Suppressor macrophage treated with lipopolysaccharide for 1 hour (primary cell): ENCODE results near the gene IGF2BP3.
A peak's percentile ranks its signal among the peaks of the same experiment; 100 is the strongest.
"Not testable (repeated sequence)": the region's sequence is repeated elsewhere in the genome, so short reads cannot be mapped to it uniquely, and the experiment has no call there.

Source experiments
- DNase-seq, 3 donors: peaks; one replicate each; pipeline ENCODE4 v3.0.0-alpha.2; 2020 to 2022

IGF2BP3 gene

GRCh38 chr7:23419160-23419559, 51.1 kb downstream of the IGF2BP3 start:
- no peak for DNase-seq

- peak; percentile 17 to 60 (median 58) for DNase-seq
Observed at GRCh38 chr7:23418046-23418445, 52.2 kb downstream of the IGF2BP3 start.

- no peak for DNase-seq
Observed at GRCh38 chr7:23415198-23415597, 55.1 kb downstream of the IGF2BP3 start.

- DNase-seq: peak; percentile 26 to 35 (median 28)
Observed at GRCh38 chr7:23410446-23411183, 59.7 kb downstream of the IGF2BP3 start.

GRCh38 chr7:23406564-23406963, 63.7 kb downstream of the IGF2BP3 start:
- not testable (repeated sequence) for DNase-seq

GRCh38 chr7:23405240-23405618, 65.1 kb downstream of the IGF2BP3 start:
- DNase-seq: no peak

GRCh38 chr7:23404546-23405239, 65.6 kb downstream of the IGF2BP3 start:
- DNase-seq: no peak

GRCh38 chr7:23403970-23404369, 66.3 kb downstream of the IGF2BP3 start:
- DNase-seq: no peak

GRCh38 chr7:23398090-23398489, 72.2 kb downstream of the IGF2BP3 start:
- DNase-seq: not testable (repeated sequence)

GRCh38 chr7:23397241-23397640, 73.0 kb downstream of the IGF2BP3 start:
- DNase-seq: no peak

GRCh38 chr7:23396222-23397015, 73.9 kb downstream of the IGF2BP3 start:
- no peak for DNase-seq

GRCh38 chr7:23394488-23395171, 75.7 kb downstream of the IGF2BP3 start:
- no peak for DNase-seq

- no peak for DNase-seq
Observed at GRCh38 chr7:23393636-23394035, 76.7 kb downstream of the IGF2BP3 start.

- no peak for DNase-seq
Observed at GRCh38 chr7:23389701-23390100, 80.6 kb downstream of the IGF2BP3 start.

- no peak for DNase-seq
Observed at GRCh38 chr7:23387583-23387982, 82.7 kb downstream of the IGF2BP3 start.

GRCh38 chr7:23385140-23385539, 85.2 kb downstream of the IGF2BP3 start:
- no peak for DNase-seq

- no peak for DNase-seq
Observed at GRCh38 chr7:23383225-23383624, 87.1 kb downstream of the IGF2BP3 start.

- no peak for DNase-seq
Observed at GRCh38 chr7:23380961-23381360, 89.3 kb downstream of the IGF2BP3 start.

GRCh38 chr7:23380556-23380955, 89.7 kb downstream of the IGF2BP3 start:
- no peak for DNase-seq

- DNase-seq: no peak
Observed at GRCh38 chr7:23378996-23379395, 91.3 kb downstream of the IGF2BP3 start.

GRCh38 chr7:23377134-23377533, 93.2 kb downstream of the IGF2BP3 start:
- DNase-seq: peak; percentile 50 to 83 (median 79)

- DNase-seq: peak in 1 of 3 donors; percentile 6
Observed at GRCh38 chr7:23373151-23374004, 96.9 kb downstream of the IGF2BP3 start.
